Cardiac muscle cell (in vitro differentiated cells and primary cell): ENCODE data around the gene CXCL17. TPM values are rescaled to one million over a fixed set of nuclear protein-coding genes. Genes with fewer than 3 reads are reported as not detected.
"Not testable (repeated sequence)": the region's sequence is repeated elsewhere in the genome, so short reads cannot be mapped to it uniquely, and the experiment has no call there.

Experiments
- DNase-seq, 2 donors: peaks; one replicate each; pipeline versions ENCODE4 v3.0.0 to v3.0.0-alpha.2; 2010 to 2017; ENCODE audit warnings: low read depth in 1 of 2, low spot score in 1 of 2
- H3K27ac ChIP-seq: fragments of 200-600 bp; sonication (generic); 2 replicates; pipeline ENCODE4 v1.5.1; 2016
- H3K27me3 ChIP-seq: fragments of 200-600 bp; sonication (generic); 2 replicates; pipeline ENCODE4 v1.6.0; 2016; ENCODE audit warnings: control low read depth
- H3K36me3 ChIP-seq: fragments of 200-600 bp; sonication (generic); 2 replicates; pipeline ENCODE4 v1.5.1; 2016; ENCODE audit warnings: control low read depth
- H3K4me1 ChIP-seq: fragments of 200-600 bp; sonication (generic); 2 replicates; pipeline ENCODE4 v1.8.1; 2017; ENCODE audit warnings: low read depth, mild to moderate bottlenecking, mixed run types
- H3K4me3 ChIP-seq: fragments of 200-600 bp; sonication (generic); 2 replicates; pipeline ENCODE4 v1.5.1; 2016; ENCODE audit warnings: mild to moderate bottlenecking
- H3K9me3 ChIP-seq: fragments of 200-600 bp; sonication (generic); 2 replicates; pipeline ENCODE4 v1.5.1; 2017; ENCODE audit warnings: low read depth, mild to moderate bottlenecking, control low read depth
- polyA plus RNA-seq: library from polyadenylated mRNA; unstranded; fragments of >200 nt; fragmentation: Nextera tagmentation; extraction: Ambion mirVana; gene quantifications from 2 replicates; pipeline ENCODE4 v1.2.1, GENCODE V29; 2016
- total RNA-seq: library from RNA; depleted of rRNA; stranded (reverse); fragments of >200 nt; gene quantifications from 2 replicates; pipeline ENCODE4 v1.2.3, GENCODE V29; 2016
- TF ChIP-seq, protein P1 (sequence below): IDR thresholded peaks from 2 replicates; pipeline ENCODE4 v1.5.1; 2012; ENCODE audit warnings: low read depth, mild to moderate bottlenecking, low read length

The CXCL17 gene, protein sequence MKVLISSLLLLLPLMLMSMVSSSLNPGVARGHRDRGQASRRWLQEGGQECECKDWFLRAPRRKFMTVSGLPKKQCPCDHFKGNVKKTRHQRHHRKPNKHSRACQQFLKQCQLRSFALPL
- total RNA-seq: 0.25 TPM in 1 of 2 replicates, not detected in the other
- polyA plus RNA-seq: 0.59 and 1.1 TPM in 2 replicates

DNA sequence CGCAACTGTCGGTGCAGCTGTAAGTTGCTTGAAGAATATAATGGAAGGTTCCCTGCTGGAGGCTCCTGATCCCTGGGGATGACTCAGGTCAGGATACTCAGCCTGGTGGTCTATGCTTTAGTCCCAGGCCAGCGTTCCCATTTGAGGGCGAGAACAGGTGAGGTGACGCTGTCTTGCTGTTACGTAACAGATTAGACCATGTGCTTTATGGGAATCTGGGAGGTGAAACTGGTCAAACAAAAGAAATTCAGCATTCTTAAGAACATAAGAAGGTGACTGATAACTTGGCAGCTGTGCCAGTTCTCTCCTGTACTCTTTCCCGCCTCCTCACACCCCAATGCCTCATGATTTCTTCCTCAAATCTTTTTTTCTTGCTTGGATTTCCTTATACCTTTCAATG is at the start of gene CXCL17:
CXCL17 (minus strand) TSS at position 114 of the 400 bp plus-strand sequence. CDS start 114 bp downstream, outside the sequence.
- Histone ChIP-seq H3K27me3 (no peaks in the 10 kb centered on the region), H3K9me3 (no peaks in the 10 kb centered on the region), H3K4me1 (peaks cover 2% of the 10 kb centered on the region), H3K27ac (no peak within 1 kb of the TSS), H3K36me3 (no peaks in the 10 kb centered on the region), H3K4me3 (no peak within 1 kb of the TSS)
- DNase-seq: no peak
- TF ChIP-seq, protein P1, sequence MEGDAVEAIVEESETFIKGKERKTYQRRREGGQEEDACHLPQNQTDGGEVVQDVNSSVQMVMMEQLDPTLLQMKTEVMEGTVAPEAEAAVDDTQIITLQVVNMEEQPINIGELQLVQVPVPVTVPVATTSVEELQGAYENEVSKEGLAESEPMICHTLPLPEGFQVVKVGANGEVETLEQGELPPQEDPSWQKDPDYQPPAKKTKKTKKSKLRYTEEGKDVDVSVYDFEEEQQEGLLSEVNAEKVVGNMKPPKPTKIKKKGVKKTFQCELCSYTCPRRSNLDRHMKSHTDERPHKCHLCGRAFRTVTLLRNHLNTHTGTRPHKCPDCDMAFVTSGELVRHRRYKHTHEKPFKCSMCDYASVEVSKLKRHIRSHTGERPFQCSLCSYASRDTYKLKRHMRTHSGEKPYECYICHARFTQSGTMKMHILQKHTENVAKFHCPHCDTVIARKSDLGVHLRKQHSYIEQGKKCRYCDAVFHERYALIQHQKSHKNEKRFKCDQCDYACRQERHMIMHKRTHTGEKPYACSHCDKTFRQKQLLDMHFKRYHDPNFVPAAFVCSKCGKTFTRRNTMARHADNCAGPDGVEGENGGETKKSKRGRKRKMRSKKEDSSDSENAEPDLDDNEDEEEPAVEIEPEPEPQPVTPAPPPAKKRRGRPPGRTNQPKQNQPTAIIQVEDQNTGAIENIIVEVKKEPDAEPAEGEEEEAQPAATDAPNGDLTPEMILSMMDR: no peak

DNA sequence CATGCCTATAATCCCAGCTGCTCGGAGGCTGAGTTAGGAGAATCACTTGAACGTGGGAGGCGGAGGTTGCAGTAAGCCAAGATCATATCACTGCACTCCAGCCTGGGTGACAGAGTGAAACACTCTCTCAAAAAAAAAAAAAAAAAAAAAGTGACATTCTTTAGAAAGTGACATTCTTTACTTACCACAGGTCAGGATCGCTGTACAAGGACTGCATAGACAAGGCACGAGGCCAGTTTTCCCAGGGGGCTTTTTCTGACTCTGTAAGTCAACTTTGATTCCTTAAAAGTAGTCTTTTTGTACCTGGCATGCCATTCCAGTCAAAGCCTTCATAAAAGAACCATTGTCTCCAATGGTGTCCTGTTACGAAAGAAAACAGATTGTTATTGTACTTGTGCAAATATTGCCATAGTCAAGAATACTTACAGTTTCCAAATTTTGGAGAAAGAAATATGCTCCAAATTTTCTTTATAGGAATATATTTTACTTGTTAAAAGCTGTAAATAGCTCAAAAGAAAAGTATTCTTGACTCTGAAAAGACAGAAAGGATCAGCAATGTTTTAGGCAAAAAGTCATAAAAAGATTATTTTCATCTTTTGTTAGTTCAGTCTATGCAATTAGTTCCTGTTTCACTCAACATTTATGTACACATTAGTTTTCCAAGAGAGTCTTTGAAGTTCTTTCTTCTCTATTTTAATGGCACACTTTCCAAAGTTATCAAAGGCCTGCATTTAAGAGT is 46.2 kb upstream of the CXCL17 start:
- Histone ChIP-seq H3K27ac (no peak overlapping the region), H3K4me1 (no peaks in the 10 kb centered on the region), H3K9me3 (no peaks in the 10 kb centered on the region), H3K4me3 (no peak overlapping the region), H3K36me3 (no peaks in the 10 kb centered on the region), H3K27me3 (no peaks in the 10 kb centered on the region)
- TF ChIP-seq, protein P1: no peak
- DNase-seq: no peak

DNA sequence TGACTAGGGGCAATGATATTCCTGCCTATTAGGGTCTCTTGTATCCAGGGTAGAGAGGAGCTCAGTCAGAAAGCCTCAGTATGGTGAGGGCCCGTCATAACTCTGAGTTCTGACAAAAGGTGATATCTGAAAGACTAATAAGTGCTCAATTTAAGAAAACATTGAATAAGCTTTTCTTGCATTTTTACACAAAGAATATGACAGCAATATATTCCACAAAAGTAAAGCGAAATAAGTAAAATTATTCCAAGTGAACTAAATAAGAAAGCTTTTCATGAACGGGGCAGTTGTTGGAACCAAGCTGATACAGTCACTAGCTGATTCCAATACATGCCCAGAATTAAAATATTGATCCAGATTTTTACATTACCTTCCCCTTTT is 45.0 kb upstream of the CXCL17 start:
- H3K9me3 ChIP-seq: no peaks in the 10 kb centered on the region
- H3K4me1 ChIP-seq: no peaks in the 10 kb centered on the region
- DNase-seq: no peak
- H3K27ac ChIP-seq: no peak overlapping the region
- no peaks in the 10 kb centered on the region for H3K36me3 ChIP-seq
- TF ChIP-seq, protein P1: no peak
- H3K4me3 ChIP-seq: no peak overlapping the region
- H3K27me3 ChIP-seq: no peaks in the 10 kb centered on the region

DNA sequence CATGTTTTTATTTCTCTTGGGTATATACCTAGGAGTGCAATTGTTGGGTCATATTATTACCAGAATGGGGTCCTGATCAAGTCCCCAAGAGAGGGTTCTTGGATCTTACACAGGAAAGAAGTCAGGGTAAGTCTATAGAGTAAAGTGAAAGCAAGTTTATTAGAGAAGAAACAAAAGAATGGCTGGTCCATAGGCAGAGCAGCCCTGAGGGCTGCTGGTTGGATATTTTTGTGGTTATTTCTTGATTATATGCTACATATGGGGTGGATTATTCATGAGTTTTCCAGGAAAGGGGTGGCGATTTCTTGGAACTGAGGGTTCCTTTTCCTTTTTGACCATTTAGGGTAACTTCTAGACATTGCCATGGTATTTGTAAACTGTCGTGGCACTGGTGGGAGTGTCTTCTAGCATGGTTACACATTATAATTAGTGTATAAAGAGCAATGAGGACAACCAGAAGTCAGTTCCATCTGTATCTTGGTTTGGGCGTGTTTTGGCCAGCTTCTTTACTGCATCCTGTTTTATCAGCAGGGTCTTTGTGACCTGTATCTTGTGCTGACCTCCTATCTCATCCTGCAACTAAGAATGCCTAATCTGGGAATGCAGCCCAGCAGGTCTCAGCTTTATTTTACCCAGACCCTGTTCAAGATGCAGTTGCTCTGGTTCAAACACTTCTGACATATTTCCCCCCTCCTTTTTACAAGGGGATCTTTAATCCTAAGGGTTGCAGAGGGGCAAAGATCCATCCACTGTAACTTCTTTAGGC is 44.5 kb upstream of the CXCL17 start:
- TF ChIP-seq, protein P1: no peak
- Histone ChIP-seq H3K27ac (no peak overlapping the region), H3K9me3 (no peaks in the 10 kb centered on the region), H3K27me3 (no peaks in the 10 kb centered on the region), H3K4me1 (no peaks in the 10 kb centered on the region), H3K36me3 (no peaks in the 10 kb centered on the region), H3K4me3 (no peak overlapping the region)
- peak in 1 of 2 donors; percentile 51 for DNase-seq

DNA sequence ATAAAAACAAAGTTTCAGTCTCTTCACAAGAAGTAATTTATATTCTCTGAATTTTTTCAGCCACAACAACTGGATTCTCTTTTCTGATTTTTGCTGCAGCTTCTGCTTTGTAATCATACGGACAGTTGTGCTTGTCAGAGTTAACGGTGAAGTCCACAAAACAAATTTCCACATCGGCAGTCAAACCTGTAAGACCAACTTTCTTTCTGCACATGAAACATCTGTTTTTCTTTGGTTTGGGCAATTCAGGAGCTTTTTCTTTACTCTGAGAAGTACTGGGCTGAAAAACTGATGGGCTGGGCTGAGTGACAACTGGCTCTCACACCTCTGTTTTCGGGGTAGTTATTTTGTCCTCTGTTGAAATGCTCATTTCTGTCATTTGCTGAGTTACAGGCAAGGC is 42.3 kb upstream of the CXCL17 start:
- not testable (repeated sequence) for H3K4me3 ChIP-seq, H3K4me1 ChIP-seq, H3K36me3 ChIP-seq, H3K27ac ChIP-seq, H3K9me3 ChIP-seq, DNase-seq, H3K27me3 ChIP-seq
